Measurements from ENCODE around the gene GTF2A2.

GTF2A2 gene

GRCh38 chr15:59609730-59610712, 47.3 kb downstream of the GTF2A2 start:
- in situ Hi-C loops (cut with MboI; ENCODE audit: low sequenced_read_pairs): no loop called here

- in situ Hi-C loops (cut with MboI; ENCODE audit: low sequenced_read_pairs): no loop called here
Observed at GRCh38 chr15:59605994-59606393, 51.3 kb downstream of the GTF2A2 start.

- in situ Hi-C loops (cut with MboI; ENCODE audit: low sequenced_read_pairs): no loop called here
Observed at GRCh38 chr15:59598461-59598860, 58.9 kb downstream of the GTF2A2 start.

- in situ Hi-C loops (cut with MboI; ENCODE audit: low sequenced_read_pairs): no loop called here
Observed at GRCh38 chr15:59596640-59597039, 60.7 kb downstream of the GTF2A2 start.

- in situ Hi-C loops (cut with MboI; ENCODE audit: low sequenced_read_pairs): no loop called here
Observed at GRCh38 chr15:59595434-59595915, 61.8 kb downstream of the GTF2A2 start.

- in situ Hi-C loops (cut with MboI; ENCODE audit: low sequenced_read_pairs): no loop called here
Observed at GRCh38 chr15:59594991-59595390, 62.3 kb downstream of the GTF2A2 start.

GRCh38 chr15:59594493-59594942, 62.8 kb downstream of the GTF2A2 start:
- in situ Hi-C loops (cut with MboI; ENCODE audit: low sequenced_read_pairs): no loop called here

- in situ Hi-C loops (cut with MboI; ENCODE audit: low sequenced_read_pairs): no loop called here
Observed at GRCh38 chr15:59591356-59591755, 66.0 kb downstream of the GTF2A2 start.

GRCh38 chr15:59590027-59590426, 67.3 kb downstream of the GTF2A2 start:
- in situ Hi-C loops (cut with MboI; ENCODE audit: low sequenced_read_pairs): no loop called here
